Stimulated activated CD8-positive, alpha-beta memory T cell treated with anti-CD3 and anti-CD28 coated beads, Interleukin-12 subunit alpha, Interleukin-12 subunit beta, amount 100 ng/mL, for 24 hours (primary cell): Measurements from ENCODE around the gene METAP2.
A peak's percentile ranks its signal among the peaks of the same experiment; 100 is the strongest.
"Not testable (repeated sequence)": the region's sequence is repeated elsewhere in the genome, so short reads cannot be mapped to it uniquely, and the experiment has no call there.

Experiments used
- DNase-seq: peaks from one replicate; pipeline ENCODE4 v3.0.0-alpha.2; 2020; ENCODE audit errors: extremely low read depth

Gene METAP2

GRCh38 chr12:95473884-95474659 is at the start of gene METAP2:
Gene METAP2 (plus strand): TSS chr12:95474152. CDS start chr12:95474180, 28 bp downstream.
- DNase-seq = peak; percentile 86

DNA sequence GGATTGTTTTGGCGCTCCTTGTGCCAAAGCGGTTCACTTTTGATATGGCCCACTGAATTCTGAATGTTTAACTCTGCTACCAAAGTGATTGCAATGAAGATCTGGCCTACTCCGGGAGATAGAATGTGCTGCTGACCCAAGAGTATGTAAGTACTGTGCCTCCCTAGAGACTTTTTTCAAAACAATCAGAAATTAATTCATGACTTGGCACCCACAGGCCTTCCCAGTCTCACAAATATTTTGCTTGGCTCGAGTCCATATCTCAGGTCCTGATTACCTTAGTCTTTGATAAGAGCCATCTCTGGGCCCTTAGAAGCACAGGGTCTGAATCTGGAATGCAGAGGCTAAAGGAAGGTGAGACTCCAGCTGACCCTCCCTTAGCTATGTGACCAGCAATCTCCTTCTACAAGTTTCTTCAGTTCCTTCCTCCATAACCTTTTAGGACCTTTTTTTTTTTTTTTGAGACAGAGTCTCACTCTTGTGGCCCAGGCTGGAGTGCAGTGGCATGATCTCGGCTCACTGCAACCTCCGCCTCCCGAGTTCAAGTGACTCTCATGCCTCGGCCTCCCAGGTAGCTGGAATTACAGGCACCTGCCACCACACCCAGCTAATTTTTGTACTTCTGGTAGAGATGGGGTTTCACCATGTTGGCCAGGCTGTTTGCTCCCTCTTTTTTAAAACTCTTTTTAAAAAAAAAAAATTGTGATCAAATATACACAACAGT is 49.5 kb upstream of the METAP2 start:
- DNase-seq = no peak

GRCh38 chr12:95429172-95429510 is 44.8 kb upstream of the METAP2 start:
- no peak for DNase-seq

- no peak for DNase-seq
Observed at GRCh38 chr12:95431120-95431519, 42.8 kb upstream of the METAP2 start.

- DNase-seq = no peak
Observed at GRCh38 chr12:95435355-95435754, 38.6 kb upstream of the METAP2 start.

DNA sequence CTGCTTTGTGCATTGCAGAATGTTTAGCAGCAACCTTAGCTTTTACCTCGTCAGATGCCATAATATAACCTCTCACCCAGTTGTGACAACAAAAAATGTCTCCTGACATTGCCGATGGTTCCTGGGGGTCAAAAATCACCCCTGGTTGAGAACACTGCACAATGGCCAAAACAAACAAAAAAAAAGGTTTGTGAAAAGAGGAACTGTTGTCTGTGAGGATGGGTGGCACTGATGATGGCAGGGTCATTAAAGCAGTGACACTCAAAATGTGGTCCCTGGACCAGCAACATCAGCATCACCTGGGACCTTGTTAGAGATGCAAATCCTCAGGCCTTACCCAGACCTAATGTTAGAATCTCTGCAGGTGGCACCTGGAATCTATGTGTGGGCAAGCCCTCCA is 36.4 kb upstream of the METAP2 start:
- no peak for DNase-seq

- DNase-seq = no peak
Observed at GRCh38 chr12:95439461-95440230, 34.3 kb upstream of the METAP2 start.

GRCh38 chr12:95440401-95440800 is 33.6 kb upstream of the METAP2 start:
- no peak for DNase-seq

DNA sequence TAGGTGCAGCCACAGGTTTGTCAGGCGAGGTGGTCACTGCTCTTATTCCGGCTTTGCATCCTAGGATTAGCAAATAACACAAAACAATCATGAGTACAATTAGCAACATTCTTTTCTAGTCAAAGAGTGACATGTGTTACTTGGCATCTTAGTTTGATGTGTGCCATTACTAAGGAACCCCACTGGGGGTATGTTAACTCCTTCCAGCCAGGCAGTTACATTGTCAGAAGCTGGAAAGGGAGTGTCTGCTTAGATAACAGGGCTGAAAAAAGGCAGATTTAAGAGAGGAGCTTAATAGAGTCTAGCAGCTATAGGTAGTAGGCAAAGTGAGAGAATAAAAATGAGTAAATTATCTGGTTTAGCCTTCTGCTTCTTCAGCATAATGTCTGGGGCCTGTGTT is 30.5 kb upstream of the METAP2 start:
- no peak for DNase-seq

- DNase-seq = not testable (repeated sequence)
Observed at GRCh38 chr12:95445099-95445498, 28.9 kb upstream of the METAP2 start.

- DNase-seq = no peak
Observed at GRCh38 chr12:95445884-95446505, 28.0 kb upstream of the METAP2 start.

DNA sequence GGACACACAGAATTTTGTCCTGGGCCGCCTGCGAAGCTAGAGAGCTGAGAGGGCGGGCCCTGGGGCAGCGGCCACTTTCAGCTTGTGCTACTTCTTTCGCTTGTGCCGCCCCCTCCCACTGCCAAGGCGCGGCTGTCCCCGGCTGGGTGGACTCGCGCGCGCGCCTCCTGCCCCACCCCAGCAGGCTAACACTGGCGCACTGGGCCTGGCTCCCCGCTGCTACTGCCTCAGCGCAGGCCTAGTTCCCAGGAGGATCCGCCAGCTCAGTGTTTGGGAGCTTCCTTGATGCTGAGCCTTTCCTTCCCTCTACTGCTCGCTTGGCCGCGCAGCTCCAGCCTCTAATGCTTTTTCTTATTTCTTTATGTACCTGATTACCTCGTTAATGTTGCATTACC is 27.4 kb upstream of the METAP2 start:
- no peak for DNase-seq

DNA sequence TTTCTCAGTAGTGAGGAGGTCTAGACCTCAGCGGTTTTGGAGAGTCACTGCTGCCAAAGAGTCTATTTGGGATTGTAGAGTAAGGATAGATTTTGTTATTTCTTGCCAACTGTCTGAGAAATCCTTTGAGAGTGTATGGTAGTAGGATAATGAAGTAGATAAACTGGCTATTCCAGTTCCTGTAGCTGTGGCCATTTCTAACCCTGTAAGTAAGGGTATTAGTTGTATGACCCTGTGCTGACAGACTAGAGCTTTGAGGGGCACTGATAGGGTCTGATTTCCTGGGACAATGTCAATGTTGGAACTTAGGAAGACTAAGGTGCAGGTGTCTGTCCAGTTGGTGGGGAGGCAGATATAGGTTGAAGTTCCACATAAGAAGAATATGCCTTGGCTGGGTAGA is 24.3 kb upstream of the METAP2 start:
- not testable (repeated sequence) for DNase-seq

GRCh38 chr12:95452501-95452900 is 21.5 kb upstream of the METAP2 start:
- not testable (repeated sequence) for DNase-seq

DNA sequence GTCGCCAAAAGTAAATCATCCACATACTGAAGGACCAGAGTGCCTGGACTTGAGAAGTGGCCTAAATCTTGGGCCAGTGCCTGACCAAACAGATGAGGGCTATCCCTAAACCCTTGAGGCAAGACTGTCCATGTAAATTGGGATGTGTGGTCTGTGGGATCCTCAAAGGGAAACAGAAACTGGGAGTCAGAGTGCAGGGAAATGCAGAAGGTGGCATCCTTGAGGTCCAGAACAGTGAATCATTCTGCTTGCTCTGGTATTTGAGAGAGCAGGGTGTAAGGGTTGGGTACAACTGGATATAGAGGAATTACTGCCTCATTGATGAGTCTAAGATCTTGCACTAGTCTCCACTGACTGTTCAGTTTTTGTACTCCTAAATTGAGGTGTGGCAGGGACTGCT is 20.1 kb upstream of the METAP2 start:
- not testable (repeated sequence) for DNase-seq

DNA sequence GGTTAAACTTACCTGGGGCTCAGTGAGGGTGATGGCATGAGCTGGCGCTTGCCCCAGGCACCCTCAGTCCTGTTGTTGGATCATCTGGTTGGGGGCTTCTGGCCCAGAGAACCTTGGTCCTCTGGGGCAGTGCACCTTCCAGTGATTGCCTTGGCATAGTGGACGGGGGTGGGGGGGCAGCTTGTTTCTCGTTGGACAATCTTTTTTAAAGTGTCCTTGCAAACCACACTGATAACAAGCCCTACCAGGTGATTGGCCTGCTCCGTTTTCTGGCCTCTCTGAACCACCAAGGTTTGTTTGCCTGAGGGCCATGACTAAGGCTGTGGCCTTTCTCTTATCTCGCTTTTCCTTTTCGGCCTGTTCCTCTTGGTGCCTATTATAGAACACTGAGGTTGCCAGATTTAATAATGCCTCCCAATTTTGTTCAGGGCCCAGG is 19.2 kb upstream of the METAP2 start:
- not testable (repeated sequence) for DNase-seq

DNA sequence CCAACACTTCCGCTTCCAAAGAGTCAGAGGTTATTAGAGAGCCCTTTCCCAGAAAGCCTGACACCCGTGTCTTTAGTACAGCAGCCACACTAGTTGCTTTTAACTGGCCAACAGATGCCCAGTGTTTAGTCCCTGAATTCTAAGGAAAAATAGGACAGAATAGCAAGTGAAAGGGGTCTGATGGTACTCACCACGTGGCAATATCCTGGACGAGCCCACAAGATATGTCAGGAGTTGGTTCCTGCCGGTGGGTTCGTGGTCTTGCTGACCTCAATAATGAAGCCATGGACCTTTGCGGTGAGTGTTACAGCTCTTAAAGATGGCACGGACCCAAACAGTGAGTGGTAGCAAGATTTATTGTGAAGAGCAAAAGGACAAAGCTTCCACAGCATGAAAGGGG is 16.3 kb upstream of the METAP2 start:
- DNase-seq = not testable (repeated sequence)

DNA sequence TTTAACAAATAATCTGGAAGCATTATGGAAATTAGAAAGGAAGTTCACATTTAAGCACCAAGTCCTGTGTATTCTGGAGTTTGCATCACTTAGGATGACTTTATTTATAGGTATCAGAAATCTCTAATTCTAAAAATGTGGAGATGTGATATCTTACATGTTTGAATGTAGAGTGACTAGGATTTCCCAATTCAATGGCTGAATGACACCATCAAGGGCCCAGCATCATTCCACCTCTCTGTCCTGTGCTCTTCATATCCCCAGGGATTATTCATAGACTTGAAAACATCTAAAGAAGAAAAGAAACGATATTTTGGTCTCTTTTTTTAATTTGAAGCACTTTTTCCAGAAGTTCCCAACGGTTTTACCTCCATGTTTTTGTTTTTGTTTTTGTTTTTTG is 15.2 kb upstream of the METAP2 start:
- DNase-seq = no peak

DNA sequence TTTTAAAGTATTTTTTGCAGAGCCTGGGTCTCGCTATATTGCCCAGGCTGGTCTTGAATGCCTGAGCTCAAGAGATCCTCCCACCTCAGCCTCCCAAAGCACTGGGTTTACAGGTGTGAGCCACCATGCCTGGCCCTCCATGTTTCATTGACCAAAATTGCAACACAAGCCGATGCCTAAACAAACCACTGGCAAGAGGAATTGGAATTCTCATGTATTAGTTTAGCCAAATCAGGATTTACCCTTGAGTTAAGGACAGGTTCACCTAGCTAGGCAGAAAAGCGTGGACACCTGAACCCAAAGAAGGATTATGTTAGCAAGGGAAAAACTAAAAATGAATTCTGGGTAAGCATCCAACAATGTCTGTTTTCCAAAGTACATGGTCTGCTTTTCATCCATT is 14.6 kb upstream of the METAP2 start:
- no peak for DNase-seq

DNA sequence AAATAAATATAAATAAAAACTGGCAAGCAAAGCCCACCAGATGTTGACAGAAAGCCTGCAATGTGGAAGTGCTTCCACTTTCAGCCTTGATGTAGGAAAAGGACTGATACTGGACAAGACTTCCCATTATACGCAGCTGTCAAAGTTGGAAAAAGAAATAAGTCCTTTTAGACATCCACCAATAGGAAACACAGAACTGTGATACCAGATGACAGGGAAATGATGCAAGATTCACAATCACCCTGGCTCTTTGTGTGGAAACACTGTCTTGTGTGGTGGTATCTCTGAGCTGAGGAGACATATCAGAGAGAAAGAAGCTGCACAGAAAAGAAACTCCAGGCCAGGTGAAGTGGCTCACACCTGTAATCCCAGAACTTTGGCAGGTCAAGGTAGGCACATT is 13.8 kb upstream of the METAP2 start:
- no peak for DNase-seq

- DNase-seq = no peak
Observed at GRCh38 chr12:95460896-95461295, 13.1 kb upstream of the METAP2 start.

DNA sequence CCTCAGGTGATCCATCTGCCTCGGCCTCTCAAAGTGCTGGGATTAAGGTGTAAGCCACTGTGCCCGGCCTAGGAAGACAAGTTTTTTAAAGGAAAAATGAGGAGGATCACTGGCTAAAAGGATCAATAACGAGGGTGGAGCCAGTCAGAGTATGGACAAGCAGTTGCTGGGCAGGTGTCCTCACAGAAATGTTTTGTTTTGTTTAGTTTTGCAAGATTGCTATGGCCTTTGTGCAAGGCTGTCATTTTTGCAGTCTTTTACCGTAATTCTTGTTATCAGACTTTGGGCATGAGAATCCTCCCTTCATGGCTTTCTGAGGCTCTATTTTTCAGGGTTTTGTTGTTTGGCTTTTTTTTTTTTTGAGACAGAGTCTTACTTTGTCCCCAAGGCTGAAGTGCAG is 11.9 kb upstream of the METAP2 start:
- no peak for DNase-seq
